Activated naive CD4-positive, alpha-beta T cell treated with anti-CD3 and anti-CD28 coated beads for 36 hours (primary cell): ENCODE measurements around the gene SNX32. TPM values are rescaled to one million over a fixed set of nuclear protein-coding genes. Genes with fewer than 3 reads are reported as not detected.

Experiments
- CTCF ChIA-PET: fragments of 350-600 bp; sonication (Branson Sonifier 250); formaldehyde crosslinking; loops from one replicate; lab custom pipeline; 2021; ENCODE audit warnings: antibody characterized with exemption; lab: Charles Lee
- DNase-seq: peaks from one replicate; pipeline ENCODE4 v3.0.0-alpha.2; 2020
- H3K27ac Mint-ChIP-seq: one replicate; pipeline ENCODE4 v1.8.0; 2021; ENCODE audit warnings: mild to moderate bottlenecking, mixed read lengths
- H3K27me3 Mint-ChIP-seq: one replicate; pipeline ENCODE4 v1.8.0; 2021; ENCODE audit warnings: low read depth, mixed read lengths
- H3K36me3 Mint-ChIP-seq: one replicate; pipeline ENCODE4 v1.8.0; 2021; ENCODE audit warnings: low read depth, mixed read lengths
- H3K4me1 Mint-ChIP-seq: one replicate; pipeline ENCODE4 v1.8.0; 2021; ENCODE audit warnings: low read depth, mixed read lengths
- H3K4me3 Mint-ChIP-seq: one replicate; pipeline ENCODE4 v1.8.0; 2021; ENCODE audit warnings: mild to moderate bottlenecking, moderate library complexity, mixed read lengths
- H3K9me3 Mint-ChIP-seq: one replicate; pipeline ENCODE4 v1.8.0; 2021; ENCODE audit warnings: mixed read lengths
- intact Hi-C: fragments of 100-400 bp; cut with micrococcal nuclease; formaldehyde crosslinking; loops from one replicate; pipeline ENCODE4 v1.15.1; 2023
- total RNA-seq, 2 experiments: library from RNA; stranded (reverse); gene quantifications; one replicate each; pipeline ENCODE4 v1.2.3, GENCODE V29; 2021

SNX32 gene
- total RNA-seq, 2 experiments from 2014 or later = 1.5 to 2.0 TPM

- CTCF ChIA-PET = interaction anchor here (0.7 to 3.6 kb wide), 3 partner anchors 11 to 93 kb away, joined by 3 to 33 read pairs (median 5); partner anchors contain the start of gene AP5B1
- Mint-ChIP-seq H3K4me3 (no peak overlapping the region), H3K9me3 (no peaks in the 10 kb centered on the region), H3K4me1 (peaks cover 9% of the 10 kb centered on the region), H3K27me3 (peaks cover 30% of the 10 kb centered on the region), H3K27ac (no peak overlapping the region), H3K36me3 (no peaks in the 10 kb centered on the region)
- intact Hi-C loops = no loop called here
- DNase-seq = no peak
Measured at GRCh38 chr11:65790902-65791650, 42.7 kb upstream of the SNX32 start.

DNA sequence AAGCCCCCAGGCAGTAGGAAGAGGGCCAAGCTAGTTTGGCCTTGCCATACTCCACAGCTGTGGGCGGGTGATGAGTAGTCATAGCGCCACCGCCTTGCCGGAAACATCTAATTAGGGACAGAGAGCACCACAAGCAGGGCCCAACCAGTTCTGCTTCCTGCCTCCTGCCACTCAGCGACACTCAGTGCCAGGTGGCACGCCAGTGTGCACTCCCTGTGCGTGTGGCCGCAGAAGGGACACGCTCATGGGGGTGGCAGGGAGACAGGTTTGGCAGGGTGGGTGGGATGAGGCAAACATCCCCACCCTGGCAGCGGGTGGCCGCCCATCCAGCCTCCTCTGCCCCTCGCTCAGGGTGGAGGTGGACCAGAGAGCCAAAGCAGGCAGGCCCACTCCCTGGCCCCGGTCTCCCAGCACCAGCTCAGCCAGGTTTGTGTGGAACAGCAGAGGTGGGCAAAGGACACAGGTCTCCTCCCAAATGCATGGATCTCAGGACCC, 42.0 kb upstream of the SNX32 start:
- intact Hi-C loops = no loop called here
- CTCF ChIA-PET = interaction anchor here (0.7 to 3.6 kb wide), 4 partner anchors 12 to 93 kb away, joined by 3 to 33 read pairs (median 4); partner anchors contain the start of gene AP5B1
- Mint-ChIP-seq H3K36me3 (no peaks in the 10 kb centered on the region), H3K9me3 (no peaks in the 10 kb centered on the region), H3K4me3 (no peak overlapping the region), H3K27me3 (peaks cover 29% of the 10 kb centered on the region), H3K27ac (no peak overlapping the region), H3K4me1 (peaks cover 9% of the 10 kb centered on the region)
- DNase-seq = peak; percentile 80

GRCh38 chr11:65792456-65792855, 41.3 kb upstream of the SNX32 start:
- Mint-ChIP-seq H3K27ac (no peak overlapping the region), H3K4me1 (peaks cover 7% of the 10 kb centered on the region), H3K36me3 (no peaks in the 10 kb centered on the region), H3K4me3 (no peak overlapping the region), H3K27me3 (peaks cover 25% of the 10 kb centered on the region), H3K9me3 (no peaks in the 10 kb centered on the region)
- no peak for DNase-seq
- intact Hi-C loops = no loop called here
- CTCF ChIA-PET = interaction anchor here (0.8 to 3.6 kb wide), 4 partner anchors 12 to 92 kb away, joined by 3 to 33 read pairs (median 4); partner anchors contain the start of gene AP5B1

DNA sequence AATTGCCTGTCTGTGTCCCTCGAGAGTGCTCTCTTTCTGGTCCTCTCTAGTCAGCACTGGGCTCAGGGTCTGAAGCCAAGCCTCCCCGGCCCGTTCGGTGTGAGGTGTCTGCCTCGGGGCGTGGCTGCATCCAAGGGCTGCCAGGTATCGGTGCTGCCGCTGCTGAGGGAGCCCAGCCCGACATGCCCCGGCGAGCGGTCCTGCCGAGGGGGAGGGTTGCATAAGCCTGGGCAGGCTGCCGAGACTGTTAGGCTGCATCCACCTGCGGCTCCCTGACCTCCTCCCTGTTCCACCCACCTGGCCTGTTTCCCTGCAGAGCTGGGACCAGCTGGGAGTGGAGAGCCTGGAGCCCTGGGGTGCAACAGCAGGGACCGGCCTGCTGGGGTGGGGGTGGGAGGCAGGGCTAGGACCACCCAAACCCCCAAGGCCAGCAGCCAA, 40.6 kb upstream of the SNX32 start:
- H3K27ac Mint-ChIP-seq = no peak overlapping the region
- no peak for DNase-seq
- H3K9me3 Mint-ChIP-seq = no peaks in the 10 kb centered on the region
- H3K4me3 Mint-ChIP-seq = no peak overlapping the region
- CTCF ChIA-PET = interaction anchor here (0.8 to 3.6 kb wide), 4 partner anchors 13 to 92 kb away, joined by 3 to 33 read pairs (median 4); partner anchors contain the start of gene AP5B1
- intact Hi-C loops = no loop called here
- peaks cover 20% of the 10 kb centered on the region for H3K27me3 Mint-ChIP-seq
- H3K4me1 Mint-ChIP-seq = peaks cover 4% of the 10 kb centered on the region
- H3K36me3 Mint-ChIP-seq = no peaks in the 10 kb centered on the region

DNA sequence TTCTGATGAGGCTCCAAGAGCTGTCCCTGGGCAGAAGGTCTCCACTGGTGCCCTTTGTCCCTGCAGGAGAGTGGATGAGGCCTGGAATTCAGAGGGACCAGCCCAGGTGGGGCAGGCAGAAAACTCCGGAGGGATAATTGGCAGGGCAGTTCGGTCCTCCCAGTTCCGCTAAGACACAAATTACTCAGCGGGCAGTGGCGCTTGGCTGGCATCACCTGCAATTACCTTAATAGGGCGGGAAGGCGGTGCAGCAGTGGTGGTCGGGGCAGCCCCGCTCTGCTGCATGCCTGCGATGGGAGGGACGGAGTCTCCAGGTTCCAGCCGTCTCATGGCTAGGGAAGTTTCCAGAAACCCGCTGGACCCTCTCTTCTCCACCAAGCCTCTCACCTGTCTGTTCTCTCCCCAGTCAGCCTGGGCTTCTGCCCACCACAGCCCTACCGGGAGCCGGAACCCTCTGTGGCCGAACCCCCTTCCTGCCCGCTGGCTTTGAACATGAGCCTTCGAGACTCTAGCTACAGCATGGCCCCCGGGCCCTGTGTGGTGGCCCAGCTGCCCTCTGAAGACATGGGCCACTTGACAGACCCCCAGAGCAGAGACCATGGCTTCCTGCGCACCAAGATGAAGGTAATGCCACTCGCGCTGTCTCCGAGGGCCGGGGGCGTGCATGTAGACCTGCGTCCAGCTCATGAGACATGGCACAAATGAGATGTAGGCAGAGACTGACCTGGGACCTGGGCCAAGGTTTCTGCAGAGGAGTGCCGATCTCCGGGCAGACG, 40.0 kb upstream of the SNX32 start:
- no peak overlapping the region for H3K27ac Mint-ChIP-seq
- CTCF ChIA-PET = no interaction called here
- no peak overlapping the region for H3K4me3 Mint-ChIP-seq

DNA sequence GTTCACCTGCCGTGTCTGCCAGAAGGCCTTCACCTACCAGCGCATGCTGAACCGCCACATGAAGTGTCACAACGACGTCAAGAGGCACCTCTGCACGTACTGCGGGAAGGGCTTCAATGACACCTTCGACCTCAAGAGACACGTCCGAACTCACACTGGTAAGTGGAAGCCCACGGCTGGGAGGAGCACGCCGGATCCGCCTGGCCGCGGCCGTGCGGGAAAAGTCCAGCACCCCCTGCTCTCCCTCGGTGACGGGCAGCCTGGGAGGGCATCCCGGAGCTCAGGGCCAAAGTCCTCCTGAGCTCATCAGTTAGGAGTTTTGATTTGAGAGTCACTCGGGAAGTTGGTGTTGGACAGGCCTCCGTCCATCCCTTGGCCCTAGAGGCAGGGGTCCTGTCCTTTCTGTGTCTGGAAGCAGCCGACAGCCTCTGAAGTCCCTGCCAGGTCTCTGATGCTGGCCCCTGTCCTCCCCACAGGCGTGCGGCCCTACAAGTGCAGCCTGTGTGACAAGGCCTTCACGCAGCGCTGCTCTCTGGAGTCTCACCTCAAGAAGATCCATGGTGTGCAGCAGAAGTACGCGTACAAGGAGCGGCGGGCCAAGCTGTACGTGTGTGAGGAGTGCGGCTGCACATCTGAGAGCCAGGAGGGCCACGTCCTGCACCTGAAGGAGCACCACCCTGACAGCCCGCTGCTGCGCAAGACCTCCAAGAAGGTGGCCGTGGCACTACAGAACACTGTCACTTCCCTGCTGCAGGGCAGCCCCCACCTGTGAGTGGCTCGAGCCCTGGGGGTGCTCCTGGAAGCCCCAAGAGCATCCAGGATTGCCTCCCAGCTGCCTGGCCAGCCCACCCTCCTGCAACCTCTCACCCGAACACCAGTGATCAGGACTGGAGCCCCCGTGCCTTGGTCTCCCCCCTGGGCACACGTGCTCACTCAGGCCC, 38.9 kb upstream of the SNX32 start:
- intact Hi-C loops = no loop called here
- Mint-ChIP-seq H3K27ac (no peak overlapping the region), H3K4me3 (no peak overlapping the region), H3K4me1 (no peaks in the 10 kb centered on the region), H3K9me3 (no peaks in the 10 kb centered on the region), H3K27me3 (peaks cover 4% of the 10 kb centered on the region), H3K36me3 (no peaks in the 10 kb centered on the region)
- CTCF ChIA-PET = no interaction called here
- no peak for DNase-seq

More for the DNA sequence above, 40.0 kb upstream of the SNX32 start:
- Mint-ChIP-seq H3K27me3 (peaks cover 14% of the 10 kb centered on the region), H3K36me3 (no peaks in the 10 kb centered on the region), H3K9me3 (no peaks in the 10 kb centered on the region), H3K4me1 (peaks cover 1% of the 10 kb centered on the region)
- no peak for DNase-seq
- intact Hi-C loops = no loop called here

DNA sequence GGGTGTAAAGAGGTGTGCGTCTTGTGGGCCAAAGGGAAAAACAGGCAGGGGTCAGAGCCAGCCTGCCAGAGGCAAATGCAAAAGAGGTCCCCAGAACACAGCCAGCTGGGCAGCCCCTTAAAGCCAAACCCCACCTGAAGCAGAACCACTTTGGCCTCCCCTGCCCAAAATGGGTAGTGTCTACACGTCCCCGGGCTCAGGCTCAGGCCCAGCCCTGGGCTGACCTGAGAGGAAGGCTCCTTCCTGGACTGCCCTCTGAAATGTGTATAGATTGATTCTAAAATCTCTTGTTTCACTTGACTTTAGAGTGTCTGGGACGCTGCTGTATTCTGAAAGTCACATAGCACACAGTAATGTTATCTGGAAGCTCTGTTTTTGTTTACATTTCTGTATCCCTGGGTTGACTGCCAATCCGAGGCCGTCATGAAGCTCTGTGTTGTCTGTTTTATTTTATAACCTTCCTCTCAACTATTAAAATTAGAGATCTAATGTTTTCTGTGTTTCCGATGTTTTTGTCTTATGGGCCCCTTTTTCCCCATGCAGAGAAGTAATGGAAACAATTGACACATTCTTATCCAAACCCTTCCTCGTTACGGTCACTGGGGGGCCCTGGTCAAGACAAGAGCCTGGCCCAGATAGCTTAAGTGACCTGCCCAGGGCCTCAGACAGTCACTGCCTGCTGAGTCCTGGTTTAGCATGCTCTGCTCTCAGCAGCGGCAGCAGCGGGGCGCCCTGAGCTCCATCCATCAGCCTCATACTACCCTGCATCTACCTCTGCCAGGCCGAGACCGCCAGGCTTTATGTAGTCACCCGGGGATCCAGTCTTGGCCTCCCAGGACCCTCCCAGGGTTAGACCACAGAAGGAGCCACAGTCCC, 36.8 kb upstream of the SNX32 start:
- no peak for DNase-seq
- Mint-ChIP-seq H3K27ac (no peak overlapping the region), H3K4me1 (no peaks in the 10 kb centered on the region), H3K27me3 (no peaks in the 10 kb centered on the region), H3K36me3 (no peaks in the 10 kb centered on the region), H3K4me3 (no peak overlapping the region), H3K9me3 (no peaks in the 10 kb centered on the region)
- intact Hi-C loops = no loop called here
- CTCF ChIA-PET = interaction anchor here (0.6 to 4.4 kb wide), 3 partner anchors 17 to 110 kb away, joined by 3 to 17 read pairs (median 4); partner anchors contain the start of gene AP5B1

GRCh38 chr11:65797711-65798110, 36.1 kb upstream of the SNX32 start:
- intact Hi-C loops = no loop called here
- no peaks in the 10 kb centered on the region for H3K36me3 Mint-ChIP-seq
- CTCF ChIA-PET = interaction anchor here (4.4 kb wide), 1 partner anchor 18 kb away, joined by 17 read pairs; the partner anchor contains the start of gene AP5B1

DNA sequence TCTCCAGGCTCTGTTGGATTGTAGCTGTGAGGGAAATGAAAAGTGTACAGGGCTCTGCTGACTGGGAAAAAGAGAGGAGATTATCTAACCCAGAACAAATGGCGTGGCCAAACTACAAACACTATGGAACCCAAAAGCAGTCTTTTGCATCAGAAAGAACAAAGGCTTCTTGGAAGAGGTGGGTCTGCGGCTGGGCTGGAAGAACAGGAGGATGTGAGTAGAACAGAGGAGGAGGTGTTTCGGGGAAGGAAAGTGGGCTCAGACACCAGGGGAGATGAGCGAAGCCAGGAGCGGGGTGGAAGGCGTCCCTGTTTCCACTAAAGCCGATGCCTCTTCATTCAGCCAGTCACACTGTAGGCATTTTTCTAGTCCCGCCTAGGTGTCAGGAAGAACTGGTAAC, 34.9 kb upstream of the SNX32 start:
- no peak for DNase-seq
- no peak overlapping the region for H3K4me3 Mint-ChIP-seq
- intact Hi-C loops = no loop called here
- H3K36me3 Mint-ChIP-seq = no peaks in the 10 kb centered on the region
- no peaks in the 10 kb centered on the region for H3K9me3 Mint-ChIP-seq
- CTCF ChIA-PET = interaction anchor here (1.0 to 4.4 kb wide), 2 partner anchors 19 kb away, joined by 5 to 17 read pairs; partner anchors contain the start of gene AP5B1
- peaks cover 9% of the 10 kb centered on the region for H3K27me3 Mint-ChIP-seq
- no peaks in the 10 kb centered on the region for H3K4me1 Mint-ChIP-seq
- no peak overlapping the region for H3K27ac Mint-ChIP-seq

More at GRCh38 chr11:65797711-65798110, 36.1 kb upstream of the SNX32 start:
- Mint-ChIP-seq H3K27ac (no peak overlapping the region), H3K4me1 (no peaks in the 10 kb centered on the region), H3K27me3 (peaks cover 2% of the 10 kb centered on the region), H3K9me3 (no peaks in the 10 kb centered on the region), H3K4me3 (no peak overlapping the region)
- DNase-seq = no peak

DNA sequence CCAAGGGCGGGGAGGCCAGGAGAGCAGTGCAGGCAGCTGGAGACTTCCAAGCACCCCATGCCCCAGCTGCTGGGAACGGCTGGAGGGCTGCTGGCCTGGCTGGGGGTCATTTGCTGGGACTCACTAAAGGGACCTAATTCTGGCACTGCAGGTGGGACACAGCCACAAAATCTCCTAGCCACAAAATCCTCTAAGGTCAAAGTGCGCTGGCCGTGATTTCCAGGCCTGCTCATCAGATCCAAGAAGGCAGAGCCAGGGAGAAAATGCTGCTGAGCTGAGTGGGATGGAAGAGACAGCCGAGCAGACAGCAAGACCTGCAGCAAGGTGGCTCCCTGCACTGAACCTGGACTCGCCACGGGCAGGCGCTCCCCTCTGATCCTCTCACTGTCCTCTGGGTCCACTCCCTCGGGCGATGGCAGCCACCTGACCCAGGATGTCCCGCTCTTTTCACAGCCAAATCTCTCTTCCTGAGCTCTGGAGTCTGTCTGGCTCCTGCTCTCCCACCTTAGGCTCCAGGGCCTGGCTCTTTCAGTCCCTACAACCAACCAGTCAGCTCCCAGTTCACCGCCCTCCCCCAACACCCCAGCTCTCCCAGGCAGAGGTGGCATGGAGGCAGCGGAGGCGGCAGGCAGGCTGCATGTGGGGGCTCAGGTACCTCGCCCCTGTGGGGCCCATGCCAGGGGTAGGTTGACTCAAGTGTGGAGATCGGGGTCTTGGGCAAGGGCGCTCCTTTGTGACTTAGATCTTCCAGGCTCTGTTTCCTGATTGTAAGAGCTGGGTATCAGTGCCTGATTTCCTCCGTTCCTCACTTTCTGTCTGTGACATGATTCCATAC, 32.4 kb upstream of the SNX32 start:
- Mint-ChIP-seq H3K4me3 (no peak overlapping the region), H3K36me3 (no peaks in the 10 kb centered on the region), H3K27me3 (peaks cover 9% of the 10 kb centered on the region), H3K4me1 (no peaks in the 10 kb centered on the region), H3K27ac (no peak overlapping the region), H3K9me3 (no peaks in the 10 kb centered on the region)
- DNase-seq = no peak
- intact Hi-C loops = no loop called here
- CTCF ChIA-PET = interaction anchor here (1.4 to 2.6 kb wide), 2 partner anchors 18 to 21 kb away, joined by 6 to 14 read pairs; partner anchors contain the start of gene AP5B1
